H1 (cell line): ENCODE results near the gene TMEM266. TPM values are rescaled to one million over a fixed set of nuclear protein-coding genes. Genes with fewer than 3 reads are reported as not detected.

Experiments used
- E2F6 ChIP-seq: IDR thresholded peaks from 2 replicates; pipeline ENCODE4 v1.6.1; 2012; ENCODE audit warnings: inconsistent platforms
- polyA plus RNA-seq, 7 experiments: library from polyadenylated mRNA; depleted of rRNA in 3 of 7; stranded (reverse) in 5 of 7; unstranded in 2 of 7; fragments of >200 nt in 5 of 7; fragments of 200-250 nt in 2 of 7; gene quantifications; 1 replicate in 5 of 7; 2 replicates in 1 of 7; 4 replicates in 1 of 7; pipeline versions ENCODE4 v1.2.1 to v1.2.3, GENCODE V29; 2011 to 2013; ENCODE audit warnings: missing spikeins in 2 of 7, mixed read lengths in 2 of 7
- total RNA-seq: library from RNA; stranded (reverse); fragmentation: NEBNext Ultra II Directional; extraction: Animal tissue kit (Norgen Biotek cat#: 25700); gene quantifications from 2 replicates; pipeline ENCODE4 v1.2.1, GENCODE V29; 2021

TMEM266 gene
- total and polyA plus RNA-seq, 2 of the 8 experiments (the other 6 are each of a cell fraction or from before 2014, with no cell fraction given) = 2.6 TPM

GRCh38 chr15:76061700-76062099 lies 1.9 kb downstream of the TMEM266 start (continued):
- no peak for TF ChIP-seq E2F6
